ENCODE results near the gene RNF7. TPM values are rescaled to one million over a fixed set of nuclear protein-coding genes. Genes with fewer than 3 reads are reported as not detected.
"Not testable (repeated sequence)": the region's sequence is repeated elsewhere in the genome, so short reads cannot be mapped to it uniquely, and the experiment has no call there.

RNF7 gene
- total RNA-seq, 1 donor from 2014 or later: 44.8 TPM

DNA sequence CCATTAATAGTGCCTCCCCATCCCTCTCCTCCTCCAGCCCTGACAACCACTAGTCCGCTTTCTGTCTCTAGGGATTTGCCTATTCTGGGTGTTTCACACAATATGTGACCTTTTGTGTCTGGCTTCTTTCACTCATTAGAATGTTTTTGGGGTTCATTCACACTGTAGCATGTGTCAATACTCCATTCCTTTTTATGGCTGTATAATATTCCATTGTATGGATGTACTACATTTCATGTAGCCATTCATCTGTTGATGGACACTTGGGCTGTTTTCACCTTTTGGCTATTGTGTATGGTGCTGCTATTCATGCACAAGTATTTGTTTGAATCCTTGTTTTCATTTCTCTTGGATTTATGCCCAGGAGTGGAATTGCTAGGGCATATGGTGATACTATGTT is 41.6 kb downstream of the RNF7 start:
- no peak for DNase-seq (ENCODE audit: low read depth, low spot score)

DNA sequence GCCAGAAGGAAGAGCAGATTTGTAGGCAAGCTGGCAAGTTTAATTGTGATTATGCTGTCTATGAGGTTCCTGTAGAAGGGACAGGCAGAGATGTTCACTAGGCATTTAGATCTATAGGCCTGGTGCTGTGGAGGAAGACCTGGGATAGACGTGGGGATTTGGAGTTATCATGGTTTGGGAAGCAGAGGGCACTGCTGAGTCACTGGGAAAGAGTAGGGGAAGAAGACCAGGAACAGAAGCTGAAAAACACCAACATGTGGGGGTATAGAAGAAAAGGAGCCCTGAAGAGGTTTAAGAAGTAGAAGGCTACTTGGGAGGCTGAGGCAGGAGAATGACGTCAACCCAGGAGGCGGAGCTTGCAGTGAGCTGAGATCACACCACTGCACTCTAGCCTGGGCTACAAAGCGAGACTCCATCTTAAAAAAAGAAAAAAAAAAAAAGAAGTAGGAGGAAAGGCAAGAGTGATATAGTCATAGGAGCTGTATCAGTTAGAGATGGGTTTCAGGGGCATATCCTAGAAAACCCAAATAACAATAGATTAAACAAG is 44.4 kb downstream of the RNF7 start:
- DNase-seq (ENCODE audit: low read depth, low spot score): no peak

DNA sequence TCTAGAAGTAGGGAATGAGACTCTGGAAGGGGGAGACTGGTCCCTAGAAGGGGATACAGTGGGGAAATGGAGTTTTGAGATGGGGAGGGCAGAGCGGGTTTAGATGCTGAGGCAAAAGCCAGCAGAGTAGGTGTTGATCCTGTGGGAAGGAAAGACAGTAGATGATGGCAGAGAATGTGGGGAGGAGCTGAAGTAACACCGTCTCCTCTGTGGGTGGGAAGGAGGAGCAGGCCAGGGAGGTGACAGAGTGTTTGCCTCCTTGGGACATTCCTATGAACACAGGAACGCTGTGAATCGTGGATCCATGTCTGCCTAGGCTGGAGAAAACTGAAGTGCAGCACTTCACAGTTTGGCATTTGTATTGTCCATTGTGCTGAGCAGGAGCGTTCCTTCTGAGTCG is 45.5 kb downstream of the RNF7 start:
- DNase-seq (ENCODE audit: low read depth, low spot score): no peak

DNA sequence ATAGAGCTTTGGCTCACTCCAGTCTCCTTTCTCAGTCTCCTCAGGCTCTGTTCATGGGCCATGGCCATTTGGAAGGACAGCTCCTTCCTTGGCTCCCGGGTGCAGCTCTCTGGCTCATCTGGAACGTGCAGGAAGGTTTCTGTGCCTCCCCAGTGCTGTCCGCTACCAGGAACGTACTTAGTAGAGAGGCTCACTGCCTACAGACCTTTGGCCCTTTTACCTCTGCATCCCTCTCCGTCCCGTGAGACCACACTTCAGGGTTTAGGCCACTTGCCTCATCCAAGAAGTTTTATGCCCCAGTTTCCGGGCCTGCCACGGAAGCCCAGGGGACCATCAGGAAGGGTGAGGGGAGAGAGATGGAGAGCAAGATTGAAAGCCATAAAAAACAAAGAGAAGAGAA is 46.0 kb downstream of the RNF7 start:
- no peak for DNase-seq (ENCODE audit: low read depth, low spot score)

DNA sequence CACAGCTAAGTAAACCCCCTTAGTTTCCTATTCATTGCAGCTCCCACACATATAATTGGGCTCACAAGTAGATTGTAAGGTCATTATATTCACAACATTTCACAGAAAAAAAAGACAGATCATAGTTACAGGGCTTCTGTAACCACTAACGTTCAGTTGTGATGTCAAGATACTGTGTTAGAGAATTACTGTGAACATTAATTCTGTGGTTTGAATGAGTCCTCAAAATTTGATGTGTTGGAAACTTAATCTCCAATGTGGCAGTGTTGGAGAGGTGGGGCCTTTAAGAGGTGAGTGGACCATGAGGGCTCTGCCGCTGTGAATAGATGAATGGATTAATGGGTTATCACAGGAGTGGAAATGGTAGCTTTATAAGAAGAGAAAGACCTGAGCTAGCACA is 46.4 kb downstream of the RNF7 start:
- DNase-seq (ENCODE audit: low read depth, low spot score): no peak

DNA sequence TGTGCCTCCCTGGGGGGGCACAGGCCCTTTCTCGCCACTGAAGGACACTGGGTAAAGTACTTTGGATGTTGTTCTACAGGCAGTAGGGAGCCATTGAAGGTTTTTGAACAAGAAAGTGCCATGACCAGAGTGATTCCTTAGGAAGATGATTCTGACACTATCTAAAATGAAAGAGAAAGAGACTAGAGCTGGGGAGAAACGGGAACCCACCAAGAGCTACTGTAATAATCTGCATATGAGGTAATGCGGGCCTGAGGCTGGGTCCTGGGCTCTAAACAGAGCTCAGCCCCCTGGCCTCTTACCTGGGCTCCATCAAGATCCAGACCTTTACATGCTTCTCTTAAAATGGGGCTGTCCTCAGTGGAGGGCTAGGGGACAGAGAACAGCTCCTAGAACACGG is 50.1 kb downstream of the RNF7 start:
- no peak for DNase-seq (ENCODE audit: low read depth, low spot score)

DNA sequence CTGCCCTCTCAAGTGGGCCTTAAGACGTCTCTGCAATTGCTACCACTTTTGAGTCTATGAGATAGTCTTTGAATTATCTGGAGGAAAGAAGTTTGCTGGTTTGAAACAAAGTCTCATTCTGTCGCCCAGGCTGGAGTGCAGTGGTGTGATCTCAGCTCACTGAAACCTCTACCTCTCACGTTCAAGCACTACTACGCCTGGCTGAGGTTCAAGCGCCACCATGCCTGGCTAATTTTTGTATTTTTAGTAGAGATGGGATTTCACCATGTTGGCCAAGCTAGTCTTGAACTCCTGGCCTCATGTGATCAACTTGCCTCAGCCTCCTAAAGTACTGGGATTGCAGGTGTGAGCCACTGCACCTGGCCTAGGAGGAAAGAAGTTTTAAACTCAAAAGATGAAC is 50.7 kb downstream of the RNF7 start:
- not testable (repeated sequence) for DNase-seq (ENCODE audit: low read depth, low spot score)

DNA sequence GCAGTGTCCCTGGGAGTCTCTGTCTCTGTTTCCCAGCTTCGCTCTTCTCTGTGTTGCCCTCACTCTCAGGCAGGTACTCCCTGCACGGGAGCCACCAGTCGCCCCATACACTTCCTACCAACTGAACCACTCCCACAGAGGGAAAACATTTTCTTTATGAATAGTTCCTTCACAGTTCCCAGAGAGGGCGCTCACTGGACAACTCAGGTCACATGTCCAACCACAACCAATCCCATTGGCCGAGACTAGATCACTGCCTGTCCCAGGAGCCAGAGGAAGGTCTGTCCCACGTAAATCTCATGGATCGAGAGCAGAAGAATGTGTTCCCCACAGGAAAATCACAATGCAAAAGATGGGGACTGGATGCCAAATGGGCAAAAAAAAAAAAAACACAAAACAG is 51.2 kb downstream of the RNF7 start:
- DNase-seq (ENCODE audit: low read depth, low spot score): no peak

DNA sequence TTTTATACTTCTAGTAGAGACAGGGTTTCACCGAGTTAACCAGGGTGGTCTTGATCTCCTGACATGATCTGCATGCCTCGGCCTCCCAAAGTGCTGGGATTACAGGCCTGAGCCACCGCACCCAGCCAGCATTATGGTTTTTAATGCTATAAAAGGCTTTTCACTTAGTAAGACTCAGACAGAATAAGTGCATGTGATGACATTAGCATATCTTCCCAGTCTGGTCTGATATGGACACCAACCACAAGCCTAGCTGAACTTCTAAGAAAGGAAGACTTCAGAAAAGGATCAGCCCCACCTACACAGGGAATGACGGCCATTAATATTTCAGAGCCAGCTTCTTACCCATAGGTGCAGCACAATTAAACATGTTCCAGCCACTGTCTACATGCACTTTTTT is 52.1 kb downstream of the RNF7 start:
- DNase-seq (ENCODE audit: low read depth, low spot score): no peak

DNA sequence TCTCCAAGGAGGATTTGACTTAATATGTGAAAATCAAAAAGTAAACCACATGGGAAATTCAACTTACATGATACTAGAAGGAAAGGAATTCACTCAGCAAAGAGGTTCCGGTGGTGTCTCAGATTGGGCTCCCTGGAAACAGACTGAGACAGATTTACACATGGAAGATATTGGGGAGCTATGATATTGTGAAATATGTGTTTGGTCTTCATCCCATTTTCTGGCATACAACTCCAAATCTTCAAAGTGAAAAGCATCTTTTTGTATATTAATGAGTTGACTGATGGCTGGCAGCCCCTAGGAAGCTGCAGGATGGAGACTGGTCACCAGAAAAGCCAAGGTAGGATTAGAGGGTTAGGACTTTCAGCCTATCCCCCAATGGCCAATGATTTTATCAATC is 54.4 kb downstream of the RNF7 start:
- DNase-seq (ENCODE audit: low read depth, low spot score): no peak

DNA sequence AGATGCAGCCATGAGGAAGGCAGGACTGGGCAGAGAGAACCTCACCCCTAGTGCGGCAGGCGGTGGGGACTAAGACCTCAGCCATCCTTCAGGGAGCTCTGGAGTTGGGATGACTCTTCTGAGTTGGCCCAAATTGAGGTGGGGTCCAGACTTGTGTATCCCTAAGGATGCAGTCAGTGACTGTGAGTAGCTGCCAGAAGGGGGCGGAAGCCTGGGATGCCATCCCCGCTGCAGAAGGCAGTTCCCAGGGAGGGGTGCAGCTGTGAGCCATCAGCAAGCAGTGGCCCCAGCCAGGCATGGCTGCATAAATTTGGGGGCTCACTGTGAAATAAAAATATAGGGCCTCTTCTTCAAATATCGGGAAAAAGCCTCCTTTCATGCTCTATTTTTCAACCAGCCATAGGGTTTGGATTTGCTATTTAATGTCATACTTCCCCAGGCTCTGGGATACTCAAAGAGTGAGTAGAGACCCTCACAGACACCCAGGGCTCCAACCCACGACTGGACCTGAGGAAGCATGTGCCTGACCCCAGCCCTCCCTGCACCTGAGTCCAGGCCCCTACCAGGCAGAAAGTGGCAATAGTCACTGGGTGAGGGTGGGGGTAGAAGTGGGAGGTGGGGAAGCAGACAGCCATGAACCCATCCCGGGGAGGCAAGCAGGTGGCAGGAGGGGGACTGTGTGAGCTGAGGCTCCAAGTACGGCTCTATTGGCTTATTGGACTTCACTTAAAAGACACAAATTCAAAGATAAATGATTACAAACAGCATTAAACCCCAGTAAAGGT is 55.6 kb downstream of the RNF7 start:
- DNase-seq (ENCODE audit: low read depth, low spot score): no peak

DNA sequence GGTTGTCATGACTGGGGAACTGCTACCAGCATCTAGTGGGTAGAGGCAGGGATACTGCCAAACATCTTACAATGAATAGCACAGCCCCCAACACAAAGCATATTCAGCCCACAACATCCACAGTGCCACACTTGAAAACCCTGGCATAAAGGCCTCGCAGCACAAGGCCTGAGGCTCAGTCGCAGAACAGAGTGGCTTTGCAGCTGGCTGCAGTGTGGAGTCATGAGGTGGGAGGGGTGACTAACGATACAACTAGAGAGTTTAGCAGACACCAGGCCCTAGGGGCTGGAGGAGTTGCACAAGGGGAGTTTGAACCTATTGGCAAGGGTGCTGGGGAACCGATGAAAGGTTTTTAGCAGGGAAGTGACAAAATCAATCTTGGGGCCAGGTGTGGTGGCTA is 57.2 kb downstream of the RNF7 start:
- no peak for DNase-seq (ENCODE audit: low read depth, low spot score)

DNA sequence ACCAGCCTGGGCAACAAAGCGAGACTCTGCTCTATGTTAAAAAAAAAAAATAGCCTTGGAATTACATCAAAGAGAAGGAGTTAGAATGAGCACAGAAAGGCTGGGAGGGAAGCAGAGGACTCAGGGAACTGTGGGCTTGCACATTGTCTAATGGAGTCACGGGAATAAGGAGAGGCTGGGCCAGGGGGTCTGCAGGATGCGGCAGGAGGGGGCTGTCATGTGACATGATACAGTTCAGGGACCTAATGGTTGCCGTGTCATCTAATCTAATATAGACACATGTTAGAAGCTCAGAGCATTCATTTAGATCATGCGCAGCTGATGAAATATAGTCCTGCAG is 57.6 kb downstream of the RNF7 start:
- no peak for DNase-seq (ENCODE audit: low read depth, low spot score)

DNA sequence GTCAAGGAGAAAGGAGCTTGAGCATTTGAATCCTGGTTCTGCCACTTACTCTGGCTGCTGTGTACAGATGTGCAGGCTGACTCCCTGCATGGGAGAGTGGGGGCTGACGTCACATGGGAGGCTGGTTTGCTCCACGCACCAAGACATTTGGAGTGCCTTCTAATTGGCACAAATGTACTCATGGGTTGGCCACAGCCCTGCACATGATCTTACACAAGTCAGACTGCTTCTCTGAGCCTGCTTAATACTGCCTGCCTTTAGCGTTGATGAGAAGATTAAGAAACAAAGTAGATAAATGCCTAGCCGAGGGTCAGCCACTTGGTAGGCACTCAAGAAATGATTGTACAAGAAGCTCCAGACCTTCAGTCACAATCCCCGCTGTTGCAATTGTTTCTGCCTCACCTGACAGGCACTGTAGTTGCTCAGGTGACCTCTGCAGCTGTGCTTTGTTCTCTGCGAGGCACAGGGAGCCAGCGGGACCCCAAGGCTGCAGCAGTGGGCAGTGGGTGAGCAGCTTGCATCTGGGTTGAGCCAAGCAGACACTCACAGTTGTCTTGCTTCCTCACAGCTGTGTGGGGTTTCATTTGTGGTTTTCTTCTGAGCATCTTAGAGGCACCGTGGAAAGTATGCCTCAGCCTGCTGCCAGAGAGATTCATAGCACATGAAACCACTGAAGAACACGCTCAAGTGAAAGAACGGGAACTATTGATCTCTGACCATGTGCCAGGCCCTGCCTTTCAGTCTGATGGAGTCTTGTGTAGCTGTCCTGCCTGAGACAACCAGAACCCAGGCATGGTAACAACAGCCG is 58.2 kb downstream of the RNF7 start:
- no peak for DNase-seq (ENCODE audit: low read depth, low spot score)

Other genes starting within 250 kb of the RNF7 start
- gene GRK7, start 25.1 kb downstream of the RNF7 start, total RNA-seq: not detected in 2 replicates
- gene ATP1B3, start 138.3 kb downstream of the RNF7 start, total RNA-seq: 155 and 165 TPM in 2 replicates